ENCODE results near the gene SLC2A5.
"Not testable (repeated sequence)": the region's sequence is repeated elsewhere in the genome, so short reads cannot be mapped to it uniquely, and the experiment has no call there.

The SLC2A5 gene

DNA sequence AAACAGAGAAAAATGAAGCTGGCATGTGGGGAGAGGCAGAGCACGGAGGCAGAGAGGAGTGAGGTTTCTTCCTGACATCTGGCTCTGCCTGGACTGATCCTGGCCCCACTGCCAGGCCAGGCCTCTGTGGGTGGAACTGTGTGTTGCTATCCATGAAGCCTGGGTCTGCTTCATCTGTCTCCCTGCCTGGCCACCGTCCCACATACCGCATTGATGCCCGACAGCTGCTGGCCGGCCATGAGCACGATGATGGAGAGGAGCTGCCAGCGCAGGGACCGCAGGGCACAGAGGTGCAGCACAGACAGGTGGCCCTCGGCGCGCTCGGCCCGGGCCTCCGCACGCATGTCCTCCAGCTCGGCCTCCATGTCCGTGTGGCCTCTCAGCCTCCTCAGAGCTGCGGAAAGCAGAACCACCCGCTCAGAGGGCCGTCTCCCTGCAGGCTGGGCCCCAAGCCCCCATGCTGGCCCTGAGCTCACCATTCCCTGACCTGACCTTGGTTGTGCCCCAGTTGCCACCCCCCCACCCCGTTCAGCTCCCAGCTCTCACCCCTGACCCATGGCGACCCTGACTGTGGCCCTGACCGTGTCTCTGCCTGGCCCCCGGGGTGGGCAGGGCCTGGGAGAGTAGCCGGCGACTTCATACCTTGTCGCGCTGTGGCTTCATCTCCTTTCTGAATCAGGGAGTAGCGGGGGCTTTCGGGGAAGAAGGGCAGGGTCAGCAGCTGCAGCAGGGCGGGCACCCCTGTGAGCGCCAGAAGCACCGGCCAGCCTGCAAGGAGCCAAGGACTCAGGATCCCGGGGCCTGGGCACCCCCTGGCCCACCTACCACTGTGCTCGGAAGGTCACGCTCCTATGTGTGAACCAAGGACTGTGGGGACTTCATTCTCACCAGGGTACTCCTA lies 54.7 kb downstream of the SLC2A5 start:
- in situ Hi-C loops (cut with MboI; ENCODE audit: low sequenced_read_pairs) = no loop called here

DNA sequence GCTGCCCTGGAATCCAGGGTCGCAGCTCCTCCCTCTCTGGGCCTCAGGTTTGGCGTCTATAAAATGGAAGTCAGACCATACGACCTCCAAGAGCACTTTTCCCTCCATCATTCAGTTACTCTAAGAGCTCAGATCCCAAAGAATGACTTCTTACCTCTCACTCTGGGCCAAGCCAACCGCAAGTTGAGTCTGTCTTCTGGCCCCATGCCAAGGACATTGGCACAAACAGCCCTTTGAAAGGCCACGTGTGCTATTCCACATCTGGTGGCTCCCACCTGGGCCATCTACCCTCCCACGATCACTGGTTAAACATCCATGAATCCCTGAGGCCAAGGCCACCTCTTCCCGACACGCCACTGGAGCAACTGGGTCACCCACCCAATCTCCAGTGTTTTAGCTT lies 55.6 kb downstream of the SLC2A5 start:
- in situ Hi-C loops (cut with MboI; ENCODE audit: low sequenced_read_pairs) = no loop called here

GRCh38 chr1:9010781-9011323 lies 58.6 kb downstream of the SLC2A5 start:
- in situ Hi-C loops (cut with MboI; ENCODE audit: low sequenced_read_pairs) = no loop called here

- in situ Hi-C loops (cut with MboI; ENCODE audit: low sequenced_read_pairs) = no loop called here
Measured at GRCh38 chr1:9009438-9010370, 59.7 kb downstream of the SLC2A5 start.

- in situ Hi-C loops (cut with MboI; ENCODE audit: low sequenced_read_pairs) = no loop called here
Measured at GRCh38 chr1:9008236-9008635, 61.2 kb downstream of the SLC2A5 start.

- in situ Hi-C loops (cut with MboI; ENCODE audit: low sequenced_read_pairs) = no loop called here
Measured at GRCh38 chr1:9006956-9007615, 62.3 kb downstream of the SLC2A5 start.

DNA sequence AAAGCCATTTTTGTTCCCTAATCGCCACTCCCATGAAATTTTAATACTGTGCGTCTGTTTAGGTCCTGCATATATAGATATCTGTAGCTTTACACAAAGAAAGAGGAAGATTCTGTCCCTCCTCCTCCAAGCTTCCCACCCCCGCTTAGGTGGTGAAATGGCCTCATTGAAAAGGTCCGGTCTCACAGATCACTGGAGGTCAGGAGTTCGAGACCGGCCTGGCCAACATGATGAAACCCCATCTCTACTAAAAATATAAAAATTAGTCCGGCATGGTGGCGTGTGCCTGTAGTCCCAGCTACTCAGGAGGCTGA lies 64.1 kb downstream of the SLC2A5 start:
- in situ Hi-C loops (cut with MboI; ENCODE audit: low sequenced_read_pairs) = no loop called here

DNA sequence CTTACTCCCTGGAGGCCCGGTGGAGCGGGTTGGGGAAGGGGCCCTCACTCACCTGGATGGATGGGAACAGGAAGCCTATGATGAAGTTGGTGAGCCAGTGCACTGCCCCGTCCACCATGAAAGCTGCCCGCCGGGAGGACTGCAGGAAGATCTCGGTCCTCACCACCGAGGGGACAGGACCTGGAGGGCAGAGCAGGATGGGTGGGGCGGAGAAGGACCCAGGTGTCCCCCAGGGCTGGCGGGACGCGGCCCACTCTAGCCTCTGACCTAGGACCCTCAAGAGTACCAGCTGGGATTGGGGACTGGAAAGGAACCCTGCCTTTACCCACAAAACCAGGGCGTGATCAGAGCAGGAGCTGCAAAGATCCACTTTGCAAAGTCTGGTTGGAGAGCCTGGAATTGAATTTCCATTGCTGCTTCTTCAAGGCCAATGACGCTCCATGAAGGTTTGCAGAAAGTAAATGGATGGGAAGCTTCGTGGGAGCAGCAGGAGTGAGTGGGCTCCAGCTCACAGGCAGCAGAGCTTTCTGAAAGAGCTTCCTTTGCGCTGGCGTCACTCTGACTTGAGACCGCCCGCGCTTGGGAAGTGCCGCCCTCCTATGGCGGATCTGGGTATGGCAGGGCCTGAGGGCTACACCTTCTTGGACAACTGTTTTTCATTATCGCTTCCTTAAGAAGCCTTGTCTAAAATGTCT lies 64.6 kb downstream of the SLC2A5 start:
- in situ Hi-C loops (cut with MboI; ENCODE audit: low sequenced_read_pairs) = no loop called here

- in situ Hi-C loops (cut with MboI; ENCODE audit: low sequenced_read_pairs) = no loop called here
Measured at GRCh38 chr1:9004031-9004699, 65.3 kb downstream of the SLC2A5 start.

GRCh38 chr1:9002215-9002560 lies 67.2 kb downstream of the SLC2A5 start:
- in situ Hi-C loops (cut with MboI; ENCODE audit: low sequenced_read_pairs) = not testable (repeated sequence)

DNA sequence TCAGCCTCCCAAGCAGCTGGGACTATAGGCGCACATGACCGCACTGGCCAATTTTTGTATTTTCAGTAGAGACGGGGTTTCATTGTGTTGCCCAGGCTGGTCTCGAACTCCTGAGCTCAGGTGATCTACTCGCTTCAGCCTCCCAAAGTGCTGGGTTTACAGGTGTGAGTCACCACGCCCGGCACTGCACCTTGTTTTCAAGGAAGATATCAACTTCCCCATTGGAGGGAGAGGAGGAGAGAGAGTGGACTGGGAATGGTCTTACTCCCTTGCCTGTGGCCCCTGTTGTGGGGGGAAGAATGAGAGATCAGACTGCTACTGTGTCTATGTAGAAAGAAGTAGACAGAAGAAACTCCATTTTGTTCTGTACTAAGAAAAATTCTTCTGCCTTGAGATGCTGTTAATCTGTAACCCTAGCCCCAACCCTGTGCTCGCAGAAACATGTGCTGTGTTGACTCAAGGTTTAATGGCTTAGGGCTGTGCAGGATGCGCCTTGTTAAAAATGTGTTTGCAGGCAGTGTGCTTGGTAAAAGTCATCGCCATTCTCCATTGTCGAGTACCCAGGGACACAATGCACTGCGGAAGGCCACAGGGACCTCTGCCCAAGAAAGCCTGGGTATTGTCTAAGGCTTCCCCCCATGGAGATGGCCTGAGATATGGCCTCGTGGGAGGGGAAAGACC lies 67.8 kb downstream of the SLC2A5 start:
- in situ Hi-C loops (cut with MboI; ENCODE audit: low sequenced_read_pairs) = not testable (repeated sequence)

GRCh38 chr1:8993962-8994675 lies 75.3 kb downstream of the SLC2A5 start:
- in situ Hi-C loops (cut with MboI; ENCODE audit: low sequenced_read_pairs) = not testable (repeated sequence)

DNA sequence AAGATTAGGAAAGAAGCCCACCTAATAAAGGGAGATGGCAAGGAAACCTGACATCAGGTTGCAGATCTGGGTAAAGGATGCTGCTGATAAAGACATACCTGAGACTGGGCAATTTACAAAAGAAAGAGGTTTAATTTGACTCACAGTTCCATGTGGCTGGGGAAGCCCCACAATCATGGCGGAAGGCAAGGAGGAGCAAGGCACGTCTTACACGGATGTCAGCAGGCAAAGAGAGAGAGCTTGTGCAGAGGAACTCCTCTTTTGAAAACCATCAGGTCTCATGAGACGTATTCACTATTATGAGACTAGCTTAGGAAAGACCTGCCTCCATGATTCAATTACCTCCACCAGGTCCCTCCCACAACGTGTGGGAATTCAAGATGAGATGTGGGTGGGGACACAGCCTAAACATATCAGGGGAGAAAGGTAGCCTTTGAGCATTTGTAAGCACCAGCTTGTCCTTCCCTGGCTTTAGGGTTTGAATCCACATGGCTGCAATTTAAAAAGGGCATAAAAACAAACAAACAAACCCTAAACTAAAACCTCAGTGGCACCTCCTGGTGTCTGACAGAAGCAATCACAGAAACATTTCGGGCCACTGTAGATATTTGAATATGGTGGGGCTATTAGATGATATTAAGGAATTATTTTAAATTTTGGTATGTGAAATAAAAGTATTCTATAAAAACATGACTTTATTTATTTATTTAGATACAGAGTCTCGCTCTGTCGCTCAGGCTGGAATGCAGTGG lies 76.3 kb downstream of the SLC2A5 start:
- in situ Hi-C loops (cut with MboI; ENCODE audit: low sequenced_read_pairs) = no loop called here

DNA sequence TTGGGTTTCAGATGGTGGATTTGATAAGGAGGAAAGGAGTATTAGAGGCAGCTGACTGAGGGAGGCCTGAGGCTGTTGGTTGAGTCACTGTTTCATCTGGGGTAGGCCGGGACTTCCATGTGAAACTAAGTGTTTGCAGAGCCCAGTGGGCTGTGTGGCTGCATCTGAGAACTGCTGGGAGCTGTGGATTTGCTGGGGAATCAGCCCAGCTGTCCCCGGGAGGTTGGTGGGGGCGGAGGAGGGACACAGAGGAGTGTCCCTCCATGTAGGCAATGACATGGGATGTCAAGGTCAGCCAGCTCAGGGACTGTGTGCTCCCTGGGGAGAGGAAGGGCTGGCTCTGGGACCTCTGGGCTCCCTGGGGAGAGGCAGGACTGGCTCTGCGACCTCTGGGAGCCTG lies 79.6 kb downstream of the SLC2A5 start:
- in situ Hi-C loops (cut with MboI; ENCODE audit: low sequenced_read_pairs) = no loop called here

GRCh38 chr1:8989061-8989460 lies 80.4 kb downstream of the SLC2A5 start:
- in situ Hi-C loops (cut with MboI; ENCODE audit: low sequenced_read_pairs) = no loop called here

DNA sequence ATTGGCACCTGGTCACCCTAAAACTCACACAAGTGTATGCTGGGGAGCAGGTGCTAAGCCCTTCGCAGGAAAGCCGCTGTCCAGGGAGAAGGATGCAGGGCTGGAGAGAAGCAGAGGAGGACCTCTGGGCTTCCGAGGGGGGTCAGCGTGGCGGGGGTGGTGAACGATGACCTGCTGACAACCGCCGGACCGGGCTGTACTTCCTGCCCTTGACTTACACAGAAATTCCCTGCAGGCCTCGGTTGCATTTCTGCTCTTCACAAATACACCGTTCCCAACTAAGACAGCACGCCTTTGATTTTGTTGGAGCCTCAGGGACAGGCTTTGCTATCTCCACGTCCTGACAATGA lies 80.8 kb downstream of the SLC2A5 start:
- in situ Hi-C loops (cut with MboI; ENCODE audit: low sequenced_read_pairs) = no loop called here

DNA sequence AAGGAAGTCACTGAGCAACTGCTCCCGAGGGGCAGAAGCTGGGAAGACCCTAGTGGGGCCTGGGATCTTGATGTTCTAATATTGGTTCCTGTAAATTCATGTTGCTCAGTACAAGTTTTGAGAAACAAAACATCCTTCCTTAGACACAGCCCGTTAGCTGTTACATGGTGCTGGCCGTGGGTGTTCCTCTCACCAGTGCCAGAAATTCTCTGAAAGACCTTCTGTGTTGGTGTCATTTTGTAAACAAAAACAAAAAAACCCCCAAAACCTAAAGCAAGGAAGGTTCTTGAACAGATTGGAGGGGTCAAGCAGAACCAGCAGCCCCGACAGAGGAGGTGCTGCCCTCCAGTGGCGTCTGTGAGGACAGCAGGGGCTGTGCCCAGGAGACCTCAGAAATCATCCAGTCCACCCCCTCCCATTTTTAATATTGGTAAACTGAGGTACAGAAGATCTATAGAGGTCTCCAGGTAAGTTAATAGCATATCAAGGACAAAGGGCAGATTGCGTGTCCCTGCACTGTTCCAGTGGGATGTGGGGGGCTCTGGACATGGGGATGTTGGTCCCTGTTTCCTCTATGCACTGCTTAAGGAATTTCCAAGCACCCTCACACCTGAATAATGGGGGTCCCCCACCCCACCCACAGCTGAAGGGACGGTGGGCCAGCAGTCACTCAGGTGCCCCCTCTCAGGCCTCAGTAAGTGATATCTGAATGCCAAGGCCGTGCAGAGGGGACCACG lies 81.4 kb downstream of the SLC2A5 start:
- in situ Hi-C loops (cut with MboI; ENCODE audit: low sequenced_read_pairs) = no loop called here

DNA sequence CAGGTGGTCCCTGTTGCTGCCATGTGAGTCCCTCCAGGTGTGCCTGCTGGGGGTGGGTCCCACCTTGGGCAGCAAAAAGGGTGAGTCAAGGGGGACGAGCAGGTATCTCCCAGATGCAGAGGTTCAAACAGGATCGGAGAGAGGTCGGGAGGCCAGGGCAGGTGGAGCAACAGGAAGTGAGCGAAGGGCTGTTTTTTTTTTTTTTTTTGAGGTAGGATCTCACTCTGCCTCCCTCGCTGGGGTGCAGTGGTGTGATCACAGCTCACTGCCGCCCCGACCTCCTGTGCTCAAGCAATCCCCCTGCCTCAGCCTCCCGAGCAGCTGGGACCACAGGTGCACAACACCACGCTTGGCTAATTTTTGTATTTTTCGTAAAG lies 82.6 kb downstream of the SLC2A5 start:
- in situ Hi-C loops (cut with MboI; ENCODE audit: low sequenced_read_pairs) = no loop called here

Measured in HL-60/S4 treated with phorbol 12-myristate 13-acetate at 8.2 ng/mL for 4 days and 3 days (cell line).